ENCODE data around the gene PTPRN2. TPM values are rescaled to one million over a fixed set of nuclear protein-coding genes. Genes with fewer than 3 reads are reported as not detected.

PTPRN2 gene
- total RNA-seq, 1 experiment from 2014 or later = 0.16 TPM

DNA sequence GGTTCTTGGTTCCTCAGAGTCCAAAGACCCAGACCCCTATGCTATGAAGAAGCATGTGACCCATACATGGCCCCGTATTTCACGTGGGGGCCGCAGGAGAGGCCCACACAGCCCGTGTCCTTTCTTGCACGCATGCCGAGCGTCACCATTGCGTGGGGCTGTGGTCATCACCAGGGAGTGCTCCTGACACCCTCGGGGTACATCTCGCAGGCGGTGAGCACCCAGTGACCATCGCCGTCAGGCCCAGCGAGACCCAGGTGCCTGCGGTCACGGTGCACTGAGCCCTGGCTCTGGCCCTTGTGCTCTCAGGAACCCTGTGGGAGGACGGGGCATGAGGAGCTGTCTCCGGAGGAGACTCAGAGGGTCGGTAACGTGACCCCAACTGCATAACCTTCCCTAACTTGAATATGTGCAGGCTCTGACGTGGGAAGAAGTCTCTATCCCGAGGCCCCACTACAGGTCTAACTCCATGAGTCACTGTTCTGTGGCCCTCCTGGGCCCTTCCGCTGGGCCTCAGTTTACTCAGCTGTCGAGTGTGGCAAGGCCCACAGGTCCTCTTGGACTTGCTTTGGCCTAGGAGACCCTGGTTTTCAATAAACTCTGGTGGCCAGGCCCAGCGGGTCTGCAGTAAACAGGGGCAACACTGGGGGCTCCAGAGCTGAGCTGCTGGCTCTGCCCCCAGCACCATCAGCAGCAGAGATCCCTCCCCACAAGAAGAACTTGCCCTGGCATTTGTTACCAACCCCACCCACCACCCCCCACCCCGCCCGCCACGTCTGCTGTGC, 503.9 kb downstream of the PTPRN2 start:
- DNase-seq (ENCODE audit: low read depth, low spot score) = no peak
- in situ Hi-C loops (cut with HindIII; ENCODE audit: low pct_unique_long_range_greater_than_20kb, low sequenced_read_pairs) = no loop called here

DNA sequence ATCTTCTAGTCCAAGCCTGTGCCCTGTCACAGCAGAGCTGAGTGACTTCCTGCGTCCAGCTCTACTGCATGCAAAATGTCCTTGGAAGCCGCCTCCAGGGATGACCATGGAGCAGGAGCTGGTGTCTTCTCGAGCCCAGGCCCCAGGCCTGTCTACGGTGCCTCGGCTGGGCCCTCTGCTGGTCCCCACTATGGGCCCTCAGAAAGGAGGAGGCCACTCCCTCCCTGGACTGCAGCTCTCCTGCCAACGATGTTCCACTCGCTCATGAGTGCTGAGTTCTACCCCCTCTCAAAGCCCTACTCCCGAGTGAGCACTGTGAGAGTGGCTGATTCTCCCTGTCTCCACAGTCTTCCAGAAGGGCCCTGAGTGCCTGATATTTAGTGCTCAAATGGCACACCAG, 504.9 kb downstream of the PTPRN2 start:
- DNase-seq (ENCODE audit: low read depth, low spot score) = no peak
- in situ Hi-C loops (cut with HindIII; ENCODE audit: low pct_unique_long_range_greater_than_20kb, low sequenced_read_pairs) = no loop called here

DNA sequence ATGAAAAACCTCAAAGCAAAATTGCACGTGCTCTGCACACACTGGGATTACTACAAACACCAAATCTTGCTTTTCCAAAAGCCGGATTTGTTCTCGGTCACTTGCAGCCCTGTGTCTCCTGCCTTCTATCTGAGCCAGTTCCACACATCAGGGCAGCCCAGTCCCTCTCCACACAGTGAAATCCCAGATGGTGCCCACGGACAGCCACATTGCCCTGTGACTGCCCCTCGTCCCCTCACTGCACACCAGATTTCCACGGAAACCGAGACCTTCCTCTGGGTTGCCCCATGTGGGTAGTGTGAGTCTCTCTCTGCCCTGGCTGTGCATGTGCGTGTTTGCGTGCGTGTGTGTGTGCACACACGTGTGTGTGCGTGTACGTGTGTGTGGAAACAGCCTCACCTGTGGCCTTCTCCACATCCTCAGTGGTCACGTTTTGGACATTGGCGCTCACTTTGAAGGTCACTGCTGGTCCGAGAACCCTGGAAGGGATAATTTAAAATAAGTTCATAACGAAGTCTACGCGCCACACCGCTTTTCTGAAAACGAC, 506.7 kb downstream of the PTPRN2 start:
- in situ Hi-C loops (cut with HindIII; ENCODE audit: low pct_unique_long_range_greater_than_20kb, low sequenced_read_pairs) = no loop called here
- no peak for DNase-seq (ENCODE audit: low read depth, low spot score)

DNA sequence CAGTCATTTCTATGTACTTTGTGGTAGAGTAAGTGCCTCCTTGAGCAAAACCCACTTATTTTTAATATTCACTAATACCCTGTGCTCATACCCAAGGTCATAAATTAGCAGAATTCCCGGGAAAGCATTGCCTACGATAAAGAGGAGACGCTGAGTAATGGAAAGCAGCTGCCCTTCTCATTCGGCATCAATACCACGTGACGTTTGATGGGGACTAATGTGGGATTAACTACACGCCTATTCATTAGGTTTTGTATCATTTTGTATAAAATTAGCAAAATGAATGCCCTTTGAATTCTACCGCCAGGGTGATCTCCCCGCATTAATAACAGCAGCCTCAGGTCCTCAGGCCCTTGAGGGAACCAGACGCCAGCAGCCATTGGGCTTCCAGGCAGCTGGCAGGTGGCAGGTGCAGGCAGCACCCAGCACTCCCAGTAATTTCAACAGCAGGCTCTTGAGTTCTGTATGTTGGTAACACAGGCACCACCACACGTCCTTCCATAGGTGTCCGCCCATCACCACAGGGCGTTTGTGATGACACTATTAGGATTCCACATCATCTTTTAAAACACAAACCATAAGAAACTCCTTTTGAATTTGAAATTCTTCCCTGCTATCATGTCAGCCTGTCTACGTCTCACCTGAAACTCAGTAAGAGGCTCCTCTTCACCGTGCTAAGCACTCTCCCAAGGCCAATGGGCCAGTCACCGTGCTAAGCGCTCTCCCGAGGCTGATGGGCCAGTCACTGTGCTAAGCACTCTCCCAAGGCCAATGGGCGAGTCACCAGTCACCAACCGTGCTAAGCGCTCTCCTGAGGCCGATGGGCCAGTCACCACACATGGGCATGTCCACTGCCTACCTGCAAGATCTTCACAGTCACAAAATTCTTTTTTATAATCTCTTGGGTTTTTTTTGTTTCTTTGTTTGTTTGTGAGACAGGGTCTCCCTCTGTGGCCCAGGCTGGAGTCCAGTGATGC, 509.4 kb downstream of the PTPRN2 start:
- DNase-seq (ENCODE audit: low read depth, low spot score) = no peak
- in situ Hi-C loops (cut with HindIII; ENCODE audit: low pct_unique_long_range_greater_than_20kb, low sequenced_read_pairs) = no loop called here

DNA sequence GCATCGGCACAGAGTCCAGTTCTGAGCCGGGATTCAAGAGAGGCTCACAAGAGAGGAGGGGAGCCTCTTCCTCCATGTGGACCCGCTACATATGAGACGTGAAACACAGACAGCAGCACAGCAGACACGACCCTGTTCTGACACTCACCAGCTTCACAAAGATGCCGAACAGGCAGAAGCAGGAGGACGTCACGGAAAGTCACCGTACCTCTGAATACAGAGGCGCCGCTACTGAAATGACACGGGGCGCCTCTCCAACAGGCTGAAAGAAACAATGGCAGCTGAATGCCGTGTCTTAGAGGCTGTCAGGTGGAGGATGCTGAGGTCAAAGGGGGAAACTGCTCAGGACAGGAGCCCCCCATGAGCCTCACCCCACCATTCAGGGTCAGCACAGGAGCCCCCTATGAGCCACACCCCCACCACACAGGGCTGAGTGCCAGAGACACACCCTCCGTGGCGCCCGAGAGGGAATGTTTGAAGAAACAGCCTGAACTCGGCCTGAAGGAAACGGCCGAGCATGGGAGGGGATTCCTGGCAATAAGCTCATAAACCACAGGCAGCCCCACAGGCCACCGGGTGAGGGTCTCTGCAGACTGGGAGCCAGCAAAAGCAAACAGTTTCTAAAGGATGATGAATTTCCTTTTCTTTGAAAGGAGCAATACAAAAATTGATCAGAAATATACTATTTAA, 510.3 kb downstream of the PTPRN2 start:
- DNase-seq (ENCODE audit: low read depth, low spot score) = no peak
- in situ Hi-C loops (cut with HindIII; ENCODE audit: low pct_unique_long_range_greater_than_20kb, low sequenced_read_pairs) = no loop called here

DNA sequence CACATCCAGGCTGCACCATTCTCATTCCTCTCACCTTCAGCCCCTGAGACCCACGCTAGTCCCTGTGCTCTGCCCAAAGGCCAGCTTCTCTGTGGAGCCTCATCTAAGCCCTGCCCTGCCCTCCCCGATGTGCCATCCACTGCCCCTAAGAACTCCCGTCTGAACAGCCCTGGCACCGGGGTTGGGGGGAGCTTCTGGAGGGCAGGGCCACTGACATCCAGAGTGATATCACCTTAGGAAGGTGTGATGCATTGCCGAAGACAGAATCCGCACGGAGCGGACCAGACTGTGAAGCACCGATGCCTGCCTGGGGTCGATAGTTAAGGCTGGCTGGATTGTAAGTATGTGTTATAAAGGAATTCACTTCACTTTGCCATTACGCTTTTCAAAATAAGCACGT, 511.0 kb downstream of the PTPRN2 start:
- DNase-seq (ENCODE audit: low read depth, low spot score) = no peak
- in situ Hi-C loops (cut with HindIII; ENCODE audit: low pct_unique_long_range_greater_than_20kb, low sequenced_read_pairs) = no loop called here

DNA sequence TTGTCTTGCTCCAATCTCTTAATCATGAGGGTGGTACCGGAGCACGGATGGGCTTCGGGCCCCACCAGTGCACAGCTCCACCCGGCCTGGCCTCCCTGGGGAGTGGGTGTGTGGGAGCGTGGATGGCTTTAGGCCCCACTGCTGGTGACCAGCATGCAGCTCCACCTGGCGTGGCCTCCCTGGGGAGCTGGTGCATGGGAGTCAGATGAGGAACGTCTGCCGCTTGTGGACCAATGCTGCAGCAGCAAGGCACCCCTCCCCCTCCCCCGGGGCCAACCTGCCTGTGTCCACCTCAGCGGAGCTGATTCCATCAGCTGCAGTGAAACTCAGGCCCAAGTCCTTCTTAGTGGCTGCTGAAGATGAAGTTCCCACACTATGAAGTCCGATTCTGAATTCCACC, 511.4 kb downstream of the PTPRN2 start:
- no peak for DNase-seq (ENCODE audit: low read depth, low spot score)
- in situ Hi-C loops (cut with HindIII; ENCODE audit: low pct_unique_long_range_greater_than_20kb, low sequenced_read_pairs) = no loop called here

DNA sequence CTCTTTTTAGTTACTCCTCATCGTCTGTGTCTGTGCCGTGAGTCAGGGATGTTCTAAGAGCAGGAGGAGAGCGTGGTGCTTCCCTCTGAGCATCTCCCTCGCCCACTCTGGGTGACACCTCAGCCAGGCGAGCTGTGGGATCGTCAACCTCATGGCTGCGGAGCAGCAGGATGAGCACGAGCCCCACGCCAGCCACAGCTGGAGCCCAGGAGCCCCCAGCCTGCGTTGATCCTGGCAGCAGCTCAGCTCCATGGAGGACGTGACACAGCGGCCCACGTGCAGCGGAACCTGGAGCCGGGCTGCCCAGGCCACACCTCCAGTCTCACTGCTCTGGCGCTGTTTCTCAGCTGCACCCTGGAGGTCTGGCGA, 512.0 kb downstream of the PTPRN2 start:
- in situ Hi-C loops (cut with HindIII; ENCODE audit: low pct_unique_long_range_greater_than_20kb, low sequenced_read_pairs) = no loop called here
- no peak for DNase-seq (ENCODE audit: low read depth, low spot score)

DNA sequence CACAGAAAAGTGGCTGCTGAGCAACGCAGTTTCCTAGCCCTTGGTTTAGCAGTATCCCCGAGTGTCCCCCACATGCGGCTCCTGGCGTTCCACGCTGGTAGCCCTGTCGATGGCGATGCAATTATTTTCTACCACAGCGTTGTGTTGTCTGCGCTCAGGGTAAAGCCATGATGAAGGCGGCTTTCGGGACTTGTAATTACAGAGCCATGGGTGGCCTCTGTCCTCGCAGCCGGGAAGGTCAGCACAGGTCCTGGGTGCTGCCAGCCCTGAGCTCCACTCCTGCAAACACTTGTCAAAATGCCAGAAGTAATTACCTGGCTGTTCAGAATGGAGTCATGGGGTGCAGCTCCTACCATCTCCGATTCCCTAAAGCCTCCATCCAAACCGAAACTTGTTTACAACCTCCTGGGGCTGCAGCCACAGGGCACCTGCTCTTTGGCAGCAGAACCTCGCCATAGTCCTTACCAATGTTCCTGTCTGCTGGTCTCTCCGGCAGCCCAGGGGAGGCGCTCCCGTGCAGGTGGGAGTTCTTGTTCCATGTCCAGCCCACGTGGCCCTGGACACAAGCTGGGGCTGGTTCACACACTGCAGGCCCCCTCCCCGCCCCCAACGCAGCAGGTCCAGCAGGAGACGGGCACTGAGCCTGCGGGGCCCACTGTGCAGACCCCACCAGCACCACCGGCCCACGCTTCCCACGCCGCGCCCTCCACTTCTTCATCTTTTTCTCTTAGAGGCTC, 512.6 kb downstream of the PTPRN2 start:
- in situ Hi-C loops (cut with HindIII; ENCODE audit: low pct_unique_long_range_greater_than_20kb, low sequenced_read_pairs) = no loop called here
- no peak for DNase-seq (ENCODE audit: low read depth, low spot score)

DNA sequence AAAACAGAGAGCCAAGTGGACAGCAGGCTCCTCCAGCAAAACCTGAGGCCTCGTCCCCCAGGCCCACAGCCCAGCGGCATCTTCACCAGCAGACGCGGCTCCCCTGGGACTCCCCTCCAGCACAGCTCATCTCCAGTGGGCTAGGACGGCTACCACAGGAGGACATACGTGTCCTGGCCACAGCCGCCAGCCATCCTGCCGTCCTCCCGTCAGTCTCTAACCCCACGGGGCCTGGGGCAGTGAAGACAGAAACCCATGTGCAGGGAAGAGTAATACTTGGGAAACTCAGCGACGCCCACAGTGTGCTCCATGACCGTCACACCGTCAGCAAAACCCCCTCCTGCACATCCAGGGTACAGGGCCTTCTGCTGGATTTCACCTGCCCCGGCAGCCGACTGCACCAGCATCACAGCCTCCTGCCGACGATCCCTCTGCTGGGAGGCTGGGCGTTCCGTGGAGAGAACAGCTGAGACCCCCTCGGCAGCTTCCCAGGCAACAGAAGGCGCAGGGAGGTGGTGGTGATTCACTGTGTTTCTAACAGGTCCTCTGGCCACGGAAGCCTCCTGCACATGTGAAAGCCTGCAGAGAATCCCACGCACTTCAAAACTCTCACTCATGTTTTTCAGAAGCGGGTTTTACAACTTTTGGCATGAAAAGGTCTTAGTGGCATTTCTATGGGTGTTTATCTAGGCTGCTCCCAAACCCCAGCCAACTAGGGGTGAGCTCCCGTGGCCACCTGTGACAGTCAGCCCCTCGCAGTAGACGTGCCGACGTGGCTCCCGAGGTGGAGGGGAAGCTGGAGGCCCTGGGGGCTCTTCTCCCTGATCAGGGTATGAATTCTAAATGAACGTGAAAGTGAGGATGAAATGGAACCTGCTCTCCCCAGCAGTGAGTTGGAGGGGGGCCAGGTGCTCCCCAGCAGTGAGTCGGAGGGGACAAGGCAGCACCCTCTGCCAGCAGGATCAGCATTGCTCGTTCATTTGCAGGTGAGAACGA, 513.5 kb downstream of the PTPRN2 start:
- in situ Hi-C loops (cut with HindIII; ENCODE audit: low pct_unique_long_range_greater_than_20kb, low sequenced_read_pairs) = no loop called here

DNA sequence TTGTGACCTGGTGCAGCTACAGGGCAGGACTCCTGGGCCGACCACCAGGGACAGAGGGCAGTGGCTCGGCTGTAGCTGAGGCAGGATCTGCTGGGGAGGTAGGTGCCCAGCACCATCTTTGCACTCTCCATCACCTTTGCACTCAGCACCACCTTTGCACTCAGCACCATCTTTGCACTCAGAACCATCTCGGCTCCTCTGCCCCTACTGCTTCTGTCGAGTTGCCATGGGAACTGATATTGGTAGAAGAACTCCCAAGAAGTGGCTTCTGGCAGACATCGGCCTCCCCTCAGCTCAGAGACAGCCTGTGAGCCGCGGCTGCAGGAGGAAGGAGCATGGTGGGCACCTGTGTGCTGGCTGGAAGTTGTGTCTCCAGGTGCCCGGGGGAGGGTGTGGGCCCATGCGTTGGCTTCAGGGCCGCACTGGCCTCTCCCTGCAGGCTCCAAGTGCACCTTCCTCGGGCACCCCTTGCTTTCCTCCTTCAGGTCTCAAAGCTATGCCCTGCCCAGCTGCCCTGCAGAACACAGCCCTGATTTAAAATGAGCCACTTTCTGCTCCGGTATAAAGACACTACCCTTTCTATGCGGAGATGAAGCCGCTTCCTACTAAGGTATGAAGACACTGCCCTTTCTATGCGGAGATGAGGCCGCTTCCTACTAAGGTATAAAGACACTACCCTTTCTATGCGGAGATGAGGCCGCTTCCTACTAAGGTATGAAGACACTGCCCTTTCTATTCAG, 514.5 kb downstream of the PTPRN2 start:
- in situ Hi-C loops (cut with HindIII; ENCODE audit: low pct_unique_long_range_greater_than_20kb, low sequenced_read_pairs) = no loop called here
- no peak for DNase-seq (ENCODE audit: low read depth, low spot score)

More for the DNA sequence above, 513.5 kb downstream of the PTPRN2 start:
- no peak for DNase-seq (ENCODE audit: low read depth, low spot score)

DNA sequence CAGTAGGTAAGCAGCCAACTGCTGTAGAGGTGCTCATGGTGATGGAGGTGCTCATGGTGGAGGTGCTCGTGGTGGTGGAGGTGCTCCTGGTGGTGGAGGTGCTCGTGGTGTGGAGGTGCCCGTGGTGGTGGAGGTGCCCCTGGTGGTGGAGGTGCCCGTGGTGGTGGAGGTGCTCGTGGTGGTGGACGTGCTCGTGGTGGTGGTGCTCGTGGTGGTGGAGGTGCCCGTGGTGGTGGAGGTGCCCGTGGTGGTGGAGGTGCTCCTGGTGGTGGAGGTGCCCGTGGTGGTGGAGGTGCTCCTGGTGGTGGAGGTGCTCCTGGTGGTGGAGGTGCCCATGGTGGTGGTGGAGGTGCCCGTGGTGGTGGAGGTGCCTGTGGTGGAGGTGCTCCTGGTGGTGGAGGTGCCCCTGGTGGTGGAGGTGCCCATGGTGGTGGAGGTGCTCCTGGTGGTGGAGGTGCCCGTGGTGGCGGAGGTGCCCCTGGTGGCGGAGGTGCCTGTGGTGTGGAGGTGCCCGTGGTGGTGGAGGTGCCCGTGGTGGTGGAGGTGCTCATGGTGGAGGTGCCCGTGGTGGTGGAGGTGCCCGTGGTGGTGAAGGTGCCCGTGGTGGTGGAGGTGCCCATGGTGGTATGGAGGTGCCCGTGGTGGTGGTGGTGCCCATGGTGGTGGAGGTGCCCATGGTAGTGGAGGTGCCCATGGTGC, 517.3 kb downstream of the PTPRN2 start:
- in situ Hi-C loops (cut with HindIII; ENCODE audit: low pct_unique_long_range_greater_than_20kb, low sequenced_read_pairs) = no loop called here
- DNase-seq (ENCODE audit: low read depth, low spot score) = no peak

DNA sequence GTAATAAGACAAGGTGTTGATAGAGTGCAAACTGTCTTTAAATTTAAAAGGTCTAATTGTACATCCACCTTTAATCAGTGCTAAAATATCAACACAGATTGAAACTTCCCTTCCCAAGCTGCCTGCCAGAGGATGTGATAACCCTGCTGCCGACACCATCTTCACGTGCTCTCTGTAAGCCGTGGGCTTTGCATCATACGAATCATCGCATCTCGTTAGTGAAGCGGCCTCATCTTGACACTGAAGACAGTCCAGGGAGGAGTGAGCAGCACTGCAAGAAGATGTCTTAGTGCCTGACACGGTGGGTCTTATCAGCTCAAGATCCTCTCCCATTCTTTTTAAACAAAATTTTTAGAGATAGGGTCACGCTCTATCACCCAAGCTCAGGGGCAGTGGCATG, 518.8 kb downstream of the PTPRN2 start:
- in situ Hi-C loops (cut with HindIII; ENCODE audit: low pct_unique_long_range_greater_than_20kb, low sequenced_read_pairs) = no loop called here

DNA sequence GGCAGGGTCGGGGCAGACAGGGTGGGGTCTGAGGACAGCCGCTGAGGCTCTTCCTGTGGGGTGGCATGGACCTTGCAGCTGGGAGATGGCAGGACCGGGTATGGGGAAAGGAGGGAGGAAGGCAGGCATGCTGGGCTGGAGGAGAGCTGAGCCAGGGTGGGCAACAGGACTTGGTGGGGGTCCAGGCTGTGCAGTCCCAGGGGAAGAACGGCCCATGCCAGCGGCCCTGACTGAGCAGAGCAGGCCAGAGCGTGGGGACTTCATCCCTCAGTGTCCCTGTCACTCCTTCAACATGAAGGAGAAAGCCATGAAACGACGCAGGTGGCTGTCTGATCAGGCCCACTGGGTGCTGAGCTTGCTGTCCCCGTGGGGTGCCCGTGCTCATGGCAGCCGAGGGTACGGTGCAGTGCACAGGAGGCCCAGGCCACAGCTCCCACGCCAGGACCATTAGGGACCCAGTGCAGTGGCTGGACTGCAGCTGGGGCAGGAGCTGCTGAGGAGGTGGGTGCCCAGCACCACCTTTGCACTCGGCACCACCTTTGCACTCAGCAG, 519.6 kb downstream of the PTPRN2 start:
- in situ Hi-C loops (cut with HindIII; ENCODE audit: low pct_unique_long_range_greater_than_20kb, low sequenced_read_pairs) = no loop called here
- no peak for DNase-seq (ENCODE audit: low read depth, low spot score)

More for the DNA sequence above, 518.8 kb downstream of the PTPRN2 start:
- DNase-seq (ENCODE audit: low read depth, low spot score) = no peak

All from SK-MEL-5 (cell line).